HEK293 (cell line): ENCODE measurements around the gene RNASE8.

Experiments used
- CTCF ChIA-PET: fragments of 350-600 bp; formaldehyde crosslinking; extraction: SDS; loops from one replicate; lab custom pipeline; 2021; ENCODE audit warnings: antibody characterized with exemption; lab: Yijun Ruan, JAX
- POLR2A ChIA-PET: fragments of 300-600 bp; formaldehyde crosslinking; extraction: SDS; loops from one replicate; lab custom pipeline; 2020; ENCODE audit warnings: antibody characterized with exemption, inconsistent platforms; lab: Yijun Ruan, JAX
- H3K27ac ChIP-seq: fragments of 200-500 bp; sonication (Bioruptor generic); 2 replicates; pipeline ENCODE4 v1.5.1; 2014; ENCODE audit warnings: low read depth, low read length, control low read depth, inconsistent platforms; ENCODE audit errors: extremely low read depth
- H3K36me3 ChIP-seq, 2 experiments: fragments of 200-500 bp in 1 of 2; sonication (Bioruptor generic) in 1 of 2; 1 replicate in 1 of 2; 2 replicates in 1 of 2; pipeline ENCODE4 v1.5.1; 2014 to 2017; ENCODE audit warnings: inconsistent platforms in 2 of 2, low read length in 2 of 2; ENCODE audit not compliant: control insufficient read depth in 2 of 2, insufficient read depth in 1 of 2
- H3K4me1 ChIP-seq: fragments of 200-500 bp; sonication (Bioruptor generic); 2 replicates; pipeline ENCODE4 v1.5.1; 2014; ENCODE audit warnings: mild to moderate bottlenecking, low read length, inconsistent platforms; ENCODE audit not compliant: control insufficient read depth, insufficient read depth
- H3K4me3 ChIP-seq: 2 replicates; pipeline ENCODE4 v1.5.1; 2011; ENCODE audit warnings: low read depth, mild to moderate bottlenecking, control low read depth, low read length, moderate library complexity
- H3K9me3 ChIP-seq: fragments of 200-500 bp; sonication (Bioruptor generic); 2 replicates; pipeline ENCODE4 v1.5.1; 2014; ENCODE audit warnings: low read depth, low read length, inconsistent platforms; ENCODE audit not compliant: control insufficient read depth, insufficient read depth
- GFI1B ChIP-seq: fragments of 450-650 bp; formaldehyde crosslinking; IDR thresholded peaks from 2 replicates; pipeline ENCODE4 v1.5.1; 2016; ENCODE audit warnings: missing biosample characterization, missing genetic modification characterization
- HOXC10 ChIP-seq: sonication (generic); formaldehyde crosslinking; IDR thresholded peaks from 2 replicates; pipeline ENCODE4 v1.8.1; 2023; ENCODE audit warnings: mild to moderate bottlenecking, missing genetic modification reagents
- IKZF3 ChIP-seq: fragments of 450-650 bp; IDR thresholded peaks from 2 replicates; pipeline ENCODE4 v1.5.0; 2018; ENCODE audit warnings: missing biosample characterization, mild to moderate bottlenecking, missing genetic modification characterization, moderate library complexity
- SP2 ChIP-seq: fragments of 450-650 bp; formaldehyde crosslinking; IDR thresholded peaks from 2 replicates; pipeline ENCODE4 v1.5.1; 2016; ENCODE audit warnings: missing biosample characterization, missing genetic modification characterization
- WT1 ChIP-seq: fragments of 450-650 bp; formaldehyde crosslinking; IDR thresholded peaks from 2 replicates; pipeline ENCODE4 v1.5.1; 2016; ENCODE audit warnings: missing biosample characterization, missing genetic modification characterization
- ZBTB48 ChIP-seq: fragments of 450-650 bp; formaldehyde crosslinking; IDR thresholded peaks from 2 replicates; pipeline ENCODE4 v1.5.1; 2016; ENCODE audit warnings: missing biosample characterization, missing genetic modification characterization
- ZBTB8A ChIP-seq: fragments of 450-650 bp; formaldehyde crosslinking; IDR thresholded peaks from 2 replicates; pipeline ENCODE4 v1.5.1; 2016; ENCODE audit warnings: missing biosample characterization, missing genetic modification characterization
- ZFP37 ChIP-seq: fragments of 450-650 bp; formaldehyde crosslinking; IDR thresholded peaks from 2 replicates; pipeline ENCODE4 v1.5.1; 2016; ENCODE audit warnings: missing biosample characterization, missing genetic modification characterization
- ZFP41 ChIP-seq: fragments of 450-650 bp; formaldehyde crosslinking; IDR thresholded peaks from 2 replicates; pipeline ENCODE4 v1.5.1; 2016; ENCODE audit warnings: missing biosample characterization, missing genetic modification characterization, borderline replicate concordance
- ZNF155 ChIP-seq: fragments of 450-650 bp; formaldehyde crosslinking; IDR thresholded peaks from 2 replicates; pipeline ENCODE4 v1.5.1; 2016; ENCODE audit warnings: missing biosample characterization, missing genetic modification characterization
- ZNF174 ChIP-seq: fragments of 450-650 bp; formaldehyde crosslinking; IDR thresholded peaks from 2 replicates; pipeline ENCODE4 v1.5.0; 2017; ENCODE audit warnings: missing biosample characterization, mild to moderate bottlenecking, missing genetic modification characterization
- ZNF2 ChIP-seq: fragments of 450-650 bp; formaldehyde crosslinking; IDR thresholded peaks from 2 replicates; pipeline ENCODE4 v1.5.1; 2016; ENCODE audit warnings: missing biosample characterization, missing genetic modification characterization
- ZNF211 ChIP-seq: fragments of 450-650 bp; formaldehyde crosslinking; IDR thresholded peaks from 2 replicates; pipeline ENCODE4 v1.5.1; 2016; ENCODE audit warnings: low read depth, missing biosample characterization, missing genetic modification characterization
- ZNF23 ChIP-seq: fragments of 450-650 bp; formaldehyde crosslinking; IDR thresholded peaks from 2 replicates; pipeline ENCODE4 v1.5.1; 2016; ENCODE audit warnings: missing biosample characterization, missing genetic modification characterization, borderline replicate concordance
- ZNF350 ChIP-seq: fragments of 450-650 bp; formaldehyde crosslinking; IDR thresholded peaks from 2 replicates; pipeline ENCODE4 v1.5.0; 2017; ENCODE audit warnings: missing biosample characterization, mild to moderate bottlenecking, missing genetic modification characterization
- ZNF530 ChIP-seq: fragments of 450-650 bp; formaldehyde crosslinking; IDR thresholded peaks from 2 replicates; pipeline ENCODE4 v1.5.1; 2016; ENCODE audit warnings: low read depth, missing biosample characterization, missing genetic modification characterization
- ZNF561 ChIP-seq: fragments of 450-650 bp; IDR thresholded peaks from 2 replicates; pipeline ENCODE4 v1.5.1; 2018; ENCODE audit warnings: missing biosample characterization, missing genetic modification characterization, borderline replicate concordance
- ZNF621 ChIP-seq: fragments of 450-650 bp; formaldehyde crosslinking; IDR thresholded peaks from 2 replicates; pipeline ENCODE4 v1.5.1; 2017; ENCODE audit warnings: missing biosample characterization, missing genetic modification characterization
- ZNF623 ChIP-seq: fragments of 450-650 bp; formaldehyde crosslinking; IDR thresholded peaks from 2 replicates; pipeline ENCODE4 v1.5.1; 2016; ENCODE audit warnings: missing biosample characterization, missing genetic modification characterization
- ZNF658 ChIP-seq: fragments of 450-650 bp; formaldehyde crosslinking; IDR thresholded peaks from 2 replicates; pipeline ENCODE4; 2016; ENCODE audit warnings: missing biosample characterization, missing genetic modification characterization
- ZNF843 ChIP-seq: fragments of 450-650 bp; formaldehyde crosslinking; IDR thresholded peaks from 2 replicates; pipeline ENCODE4 v1.5.1; 2016; ENCODE audit warnings: missing biosample characterization, missing genetic modification characterization
- ZXDB ChIP-seq: fragments of 450-650 bp; formaldehyde crosslinking; IDR thresholded peaks from 2 replicates; pipeline ENCODE4 v1.5.1; 2016; ENCODE audit warnings: missing biosample characterization, missing genetic modification characterization
- TF ChIP-seq, protein P1 (sequence below): fragments of 450-650 bp; formaldehyde crosslinking; IDR thresholded peaks from 2 replicates; pipeline ENCODE4 v1.5.0; 2017; ENCODE audit warnings: missing biosample characterization, missing genetic modification characterization, borderline replicate concordance
- TF ChIP-seq, protein P2 (sequence below): fragments of 450-650 bp; formaldehyde crosslinking; optimal IDR thresholded peaks from 2 replicates; pipeline ENCODE3; 2016; ENCODE audit warnings: missing biosample characterization, mild to moderate bottlenecking, missing genetic modification characterization
- TF ChIP-seq, protein P3 (sequence below): fragments of 450-650 bp; formaldehyde crosslinking; conservative IDR thresholded peaks from 2 replicates; pipeline ENCODE4 v1.5.1; 2016; ENCODE audit warnings: low read depth, missing biosample characterization, missing genetic modification characterization
- TF ChIP-seq, protein P4 (sequence below): fragments of 450-650 bp; formaldehyde crosslinking; IDR thresholded peaks from 2 replicates; pipeline ENCODE4 v1.5.1; 2016; ENCODE audit warnings: missing biosample characterization, missing genetic modification characterization

RNASE8 gene

DNA sequence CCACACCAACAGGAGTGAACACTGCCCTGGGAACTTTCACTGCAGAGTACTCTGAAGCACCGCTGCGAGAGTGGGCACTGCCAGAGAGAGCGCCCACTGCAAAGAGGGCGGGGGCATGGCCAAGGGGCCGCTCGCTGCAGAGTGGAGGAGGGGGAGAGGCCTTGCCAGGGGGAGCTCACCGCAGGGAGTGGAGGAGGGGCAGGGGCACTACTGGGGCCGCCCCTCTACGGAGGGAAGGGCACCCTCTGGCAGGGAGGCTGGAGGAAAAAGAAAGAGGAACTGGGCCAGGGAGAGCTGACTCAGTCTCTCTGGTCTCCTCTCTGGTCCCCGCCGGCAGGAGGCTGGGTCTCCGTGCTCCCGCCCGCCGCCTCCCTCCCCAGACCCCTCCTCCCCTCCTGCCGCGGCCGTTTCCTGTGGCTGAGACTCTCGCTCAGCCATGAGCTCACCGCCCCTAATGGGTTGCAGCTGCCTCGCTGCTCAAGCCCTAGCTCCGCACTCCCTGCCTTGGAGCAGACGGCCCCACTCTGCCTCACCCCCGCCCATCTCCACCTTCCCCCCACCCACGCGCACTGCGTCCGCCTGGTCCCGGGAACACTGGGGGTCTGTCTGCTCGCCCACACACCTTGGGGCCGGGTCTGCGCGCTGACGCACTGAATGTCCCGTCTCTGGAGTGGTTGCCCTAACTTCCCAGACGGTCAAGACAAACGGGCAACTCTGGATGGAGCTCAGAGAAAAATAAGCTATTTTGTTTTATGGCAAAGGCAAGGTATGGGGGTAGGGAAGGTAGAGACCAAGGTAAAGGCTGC, 13.8 kb downstream of the RNASE8 start:
- Histone ChIP-seq H3K9me3 (no peaks in the 10 kb centered on the region), H3K27ac (peak overlapping the region; percentile 86), H3K4me3 (peak overlapping the region; percentile 79), H3K4me1 (peaks cover 16% of the 10 kb centered on the region), H3K36me3 (peaks cover 0 to 35% of the 10 kb centered on the region in 2 experiments; a peak in 1 of 3 replicates)
- CTCF ChIA-PET: interaction anchor here (0.6 to 4.3 kb wide), 18 partner anchors 15 to 560 kb away, joined by 3 to 64 read pairs (median 4); partner anchors contain the start of gene TMEM253
- POLR2A ChIA-PET: interaction anchor here (0.7 to 3.7 kb wide), 23 partner anchors 8 to 610 kb away, joined by 3 to 71 read pairs (median 5); partner anchors contain the start of genes NDRG2, RNASE8, SLC39A2 and ZNF219
- no peak for TF ChIP-seq ZNF623 (tag by site-specific recombination)
- TF ChIP-seq, protein P1, sequence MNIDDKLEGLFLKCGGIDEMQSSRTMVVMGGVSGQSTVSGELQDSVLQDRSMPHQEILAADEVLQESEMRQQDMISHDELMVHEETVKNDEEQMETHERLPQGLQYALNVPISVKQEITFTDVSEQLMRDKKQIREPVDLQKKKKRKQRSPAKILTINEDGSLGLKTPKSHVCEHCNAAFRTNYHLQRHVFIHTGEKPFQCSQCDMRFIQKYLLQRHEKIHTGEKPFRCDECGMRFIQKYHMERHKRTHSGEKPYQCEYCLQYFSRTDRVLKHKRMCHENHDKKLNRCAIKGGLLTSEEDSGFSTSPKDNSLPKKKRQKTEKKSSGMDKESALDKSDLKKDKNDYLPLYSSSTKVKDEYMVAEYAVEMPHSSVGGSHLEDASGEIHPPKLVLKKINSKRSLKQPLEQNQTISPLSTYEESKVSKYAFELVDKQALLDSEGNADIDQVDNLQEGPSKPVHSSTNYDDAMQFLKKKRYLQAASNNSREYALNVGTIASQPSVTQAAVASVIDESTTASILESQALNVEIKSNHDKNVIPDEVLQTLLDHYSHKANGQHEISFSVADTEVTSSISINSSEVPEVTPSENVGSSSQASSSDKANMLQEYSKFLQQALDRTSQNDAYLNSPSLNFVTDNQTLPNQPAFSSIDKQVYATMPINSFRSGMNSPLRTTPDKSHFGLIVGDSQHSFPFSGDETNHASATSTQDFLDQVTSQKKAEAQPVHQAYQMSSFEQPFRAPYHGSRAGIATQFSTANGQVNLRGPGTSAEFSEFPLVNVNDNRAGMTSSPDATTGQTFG: no peak
- TF ChIP-seq SP2 (tag by site-specific recombination): peak; percentile 83
- TF ChIP-seq ZNF530 (tag by site-specific recombination): no peak
- 0 out of 2 replicates have a peak, but pooled peaks have one; percentile 53 for TF ChIP-seq ZNF561 (tag by site-specific recombination)
- TF ChIP-seq, protein P2, sequence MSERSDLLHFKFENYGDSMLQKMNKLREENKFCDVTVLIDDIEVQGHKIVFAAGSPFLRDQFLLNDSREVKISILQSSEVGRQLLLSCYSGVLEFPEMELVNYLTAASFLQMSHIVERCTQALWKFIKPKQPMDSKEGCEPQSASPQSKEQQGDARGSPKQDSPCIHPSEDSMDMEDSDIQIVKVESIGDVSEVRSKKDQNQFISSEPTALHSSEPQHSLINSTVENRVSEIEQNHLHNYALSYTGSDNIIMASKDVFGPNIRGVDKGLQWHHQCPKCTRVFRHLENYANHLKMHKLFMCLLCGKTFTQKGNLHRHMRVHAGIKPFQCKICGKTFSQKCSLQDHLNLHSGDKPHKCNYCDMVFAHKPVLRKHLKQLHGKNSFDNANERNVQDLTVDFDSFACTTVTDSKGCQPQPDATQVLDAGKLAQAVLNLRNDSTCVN: peak; percentile 80
- no peak for TF ChIP-seq ZFP41
- 0 out of 2 replicates have a peak, but pooled peaks have one; percentile 14 for TF ChIP-seq ZNF843 (tag by site-specific recombination)
- TF ChIP-seq ZFP37 (tag by site-specific recombination): no peak
- TF ChIP-seq ZNF2 (tag by site-specific recombination): no peak
- TF ChIP-seq ZBTB48 (tag by site-specific recombination): peak; percentile 97
- peak; percentile 85 for TF ChIP-seq ZXDB
- TF ChIP-seq ZNF350: no peak
- no peak for TF ChIP-seq ZNF621 (tag by site-specific recombination)
- no peak for TF ChIP-seq HOXC10 (CRISPR knock-in tag)
- no peak for TF ChIP-seq ZNF211 (tag by site-specific recombination)
- TF ChIP-seq, protein P3, sequence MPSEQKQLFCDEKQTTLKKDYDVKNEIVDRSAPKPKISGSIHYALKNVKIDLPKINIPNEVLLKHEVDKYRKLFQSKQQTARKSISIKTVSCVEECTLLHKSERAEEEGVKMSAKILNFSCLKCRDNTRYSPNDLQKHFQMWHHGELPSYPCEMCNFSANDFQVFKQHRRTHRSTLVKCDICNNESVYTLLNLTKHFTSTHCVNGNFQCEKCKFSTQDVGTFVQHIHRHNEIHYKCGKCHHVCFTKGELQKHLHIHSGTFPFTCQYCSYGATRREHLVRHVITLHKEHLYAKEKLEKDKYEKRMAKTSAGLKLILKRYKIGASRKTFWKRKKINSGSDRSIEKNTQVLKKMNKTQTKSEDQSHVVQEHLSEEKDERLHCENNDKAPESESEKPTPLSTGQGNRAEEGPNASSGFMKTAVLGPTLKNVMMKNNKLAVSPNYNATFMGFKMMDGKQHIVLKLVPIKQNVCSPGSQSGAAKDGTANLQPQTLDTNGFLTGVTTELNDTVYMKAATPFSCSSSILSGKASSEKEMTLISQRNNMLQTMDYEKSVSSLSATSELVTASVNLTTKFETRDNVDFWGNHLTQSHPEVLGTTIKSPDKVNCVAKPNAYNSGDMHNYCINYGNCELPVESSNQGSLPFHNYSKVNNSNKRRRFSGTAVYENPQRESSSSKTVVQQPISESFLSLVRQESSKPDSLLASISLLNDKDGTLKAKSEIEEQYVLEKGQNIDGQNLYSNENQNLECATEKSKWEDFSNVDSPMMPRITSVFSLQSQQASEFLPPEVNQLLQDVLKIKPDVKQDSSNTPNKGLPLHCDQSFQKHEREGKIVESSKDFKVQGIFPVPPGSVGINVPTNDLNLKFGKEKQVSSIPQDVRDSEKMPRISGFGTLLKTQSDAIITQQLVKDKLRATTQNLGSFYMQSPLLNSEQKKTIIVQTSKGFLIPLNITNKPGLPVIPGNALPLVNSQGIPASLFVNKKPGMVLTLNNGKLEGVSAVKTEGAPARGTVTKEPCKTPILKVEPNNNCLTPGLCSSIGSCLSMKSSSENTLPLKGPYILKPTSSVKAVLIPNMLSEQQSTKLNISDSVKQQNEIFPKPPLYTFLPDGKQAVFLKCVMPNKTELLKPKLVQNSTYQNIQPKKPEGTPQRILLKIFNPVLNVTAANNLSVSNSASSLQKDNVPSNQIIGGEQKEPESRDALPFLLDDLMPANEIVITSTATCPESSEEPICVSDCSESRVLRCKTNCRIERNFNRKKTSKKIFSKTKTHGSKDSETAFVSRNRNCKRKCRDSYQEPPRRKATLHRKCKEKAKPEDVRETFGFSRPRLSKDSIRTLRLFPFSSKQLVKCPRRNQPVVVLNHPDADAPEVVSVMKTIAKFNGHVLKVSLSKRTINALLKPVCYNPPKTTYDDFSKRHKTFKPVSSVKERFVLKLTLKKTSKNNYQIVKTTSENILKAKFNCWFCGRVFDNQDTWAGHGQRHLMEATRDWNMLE (tag by site-specific recombination): no peak
- peak; percentile 75 for TF ChIP-seq ZBTB8A
- TF ChIP-seq, protein P4, sequence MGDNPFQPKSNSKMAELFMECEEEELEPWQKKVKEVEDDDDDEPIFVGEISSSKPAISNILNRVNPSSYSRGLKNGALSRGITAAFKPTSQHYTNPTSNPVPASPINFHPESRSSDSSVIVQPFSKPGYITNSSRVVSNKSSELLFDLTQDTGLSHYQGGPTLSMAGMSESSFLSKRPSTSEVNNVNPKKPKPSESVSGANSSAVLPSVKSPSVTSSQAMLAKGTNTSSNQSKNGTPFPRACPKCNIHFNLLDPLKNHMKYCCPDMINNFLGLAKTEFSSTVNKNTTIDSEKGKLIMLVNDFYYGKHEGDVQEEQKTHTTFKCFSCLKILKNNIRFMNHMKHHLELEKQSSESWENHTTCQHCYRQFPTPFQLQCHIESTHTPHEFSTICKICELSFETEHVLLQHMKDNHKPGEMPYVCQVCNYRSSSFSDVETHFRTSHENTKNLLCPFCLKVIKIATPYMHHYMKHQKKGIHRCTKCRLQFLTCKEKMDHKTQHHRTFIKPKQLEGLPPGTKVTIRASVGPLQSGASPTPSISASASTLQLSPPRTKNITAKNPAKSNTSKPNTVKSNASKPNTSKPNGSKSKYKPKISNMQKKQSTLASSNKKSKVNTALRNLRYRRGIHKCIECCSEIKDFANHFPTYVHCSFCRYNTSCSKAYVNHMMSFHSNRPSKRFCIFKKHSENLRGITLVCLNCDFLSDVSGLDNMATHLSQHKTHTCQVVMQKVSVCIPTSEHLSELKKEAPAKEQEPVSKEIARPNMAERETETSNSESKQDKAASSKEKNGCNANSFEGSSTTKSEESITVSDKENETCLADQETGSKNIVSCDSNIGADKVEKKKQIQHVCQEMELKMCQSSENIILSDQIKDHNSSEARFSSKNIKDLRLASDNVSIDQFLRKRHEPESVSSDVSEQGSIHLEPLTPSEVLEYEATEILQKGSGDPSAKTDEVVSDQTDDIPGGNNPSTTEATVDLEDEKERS (tag by site-specific recombination): no peak
- TF ChIP-seq WT1: peak; percentile 60; the same call in 1 of the 2 replicates
- no peak for TF ChIP-seq ZNF23
- TF ChIP-seq GFI1B (tag by site-specific recombination): no peak
- TF ChIP-seq ZNF658: no peak
- 0 out of 2 replicates have a peak, but pooled peaks have one; percentile 23 for TF ChIP-seq IKZF3 (tag by site-specific recombination)
- no peak for TF ChIP-seq ZNF155 (tag by site-specific recombination)
- no peak for TF ChIP-seq ZNF174 (tag by site-specific recombination)
